Measurements from ENCODE around the gene GSDME.

DNA sequence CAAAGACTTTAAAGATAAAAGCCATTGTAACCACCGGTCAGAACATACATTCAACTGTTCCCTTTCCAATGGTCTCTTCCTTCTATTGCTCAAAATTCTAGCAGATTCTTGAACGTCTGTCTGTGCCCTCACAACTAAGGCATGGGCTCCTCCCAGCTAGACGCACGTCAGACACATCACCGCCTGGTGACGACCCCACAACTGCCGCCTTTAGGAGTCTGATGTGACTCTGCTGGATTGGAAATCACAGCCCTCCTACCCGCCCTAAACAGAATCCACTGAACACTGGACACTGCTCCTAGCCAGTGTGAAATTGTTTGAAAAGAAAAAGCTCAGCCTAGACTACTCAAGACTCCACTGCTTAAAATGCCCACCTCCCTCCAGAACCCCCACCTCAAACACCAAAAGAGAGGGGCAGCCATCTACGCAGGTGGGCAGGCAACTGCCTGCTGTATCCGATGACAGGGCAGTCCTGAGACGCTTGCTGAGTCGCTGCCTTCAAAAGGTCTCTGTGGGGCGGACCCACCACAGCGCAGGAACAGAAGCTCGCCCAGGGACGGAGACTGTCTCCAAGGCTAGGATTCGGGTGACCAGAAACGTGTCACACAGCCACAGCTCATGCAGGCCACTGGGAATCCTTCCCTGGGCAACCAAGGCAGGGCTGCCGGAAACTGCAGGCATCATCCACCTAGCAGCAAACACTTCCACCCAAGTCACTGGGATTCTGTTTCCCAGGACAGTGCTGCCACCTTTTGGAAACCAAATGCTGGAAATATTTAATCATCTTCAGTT lies 34.7 kb downstream of the GSDME start:
- TF ChIP-seq POLR2A (IDR thresholded peaks at IDR 0.05; ENCODE audit: borderline replicate concordance, extremely low read depth, insufficient read depth, insufficient read length) (no peak), EZH2 (IDR thresholded peaks at IDR 0.05) (no peak), SIN3A (IDR thresholded peaks at IDR 0.05; ENCODE audit: low read depth) (no peak)
- TF ChIP-seq, protein P1, sequence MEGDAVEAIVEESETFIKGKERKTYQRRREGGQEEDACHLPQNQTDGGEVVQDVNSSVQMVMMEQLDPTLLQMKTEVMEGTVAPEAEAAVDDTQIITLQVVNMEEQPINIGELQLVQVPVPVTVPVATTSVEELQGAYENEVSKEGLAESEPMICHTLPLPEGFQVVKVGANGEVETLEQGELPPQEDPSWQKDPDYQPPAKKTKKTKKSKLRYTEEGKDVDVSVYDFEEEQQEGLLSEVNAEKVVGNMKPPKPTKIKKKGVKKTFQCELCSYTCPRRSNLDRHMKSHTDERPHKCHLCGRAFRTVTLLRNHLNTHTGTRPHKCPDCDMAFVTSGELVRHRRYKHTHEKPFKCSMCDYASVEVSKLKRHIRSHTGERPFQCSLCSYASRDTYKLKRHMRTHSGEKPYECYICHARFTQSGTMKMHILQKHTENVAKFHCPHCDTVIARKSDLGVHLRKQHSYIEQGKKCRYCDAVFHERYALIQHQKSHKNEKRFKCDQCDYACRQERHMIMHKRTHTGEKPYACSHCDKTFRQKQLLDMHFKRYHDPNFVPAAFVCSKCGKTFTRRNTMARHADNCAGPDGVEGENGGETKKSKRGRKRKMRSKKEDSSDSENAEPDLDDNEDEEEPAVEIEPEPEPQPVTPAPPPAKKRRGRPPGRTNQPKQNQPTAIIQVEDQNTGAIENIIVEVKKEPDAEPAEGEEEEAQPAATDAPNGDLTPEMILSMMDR (IDR thresholded peaks at IDR 0.05 in 2 of 3, conservative IDR thresholded peaks at IDR 0.05 in 1 of 3; ENCODE audit: borderline replicate concordance in 1 of 3, insufficient read depth in 1 of 3, low read depth in 2 of 3, low read length in 2 of 3), result peak; percentile 7 to 47 (median 44); a peak in 3 of 6 replicates
